AG09319 (cell line): ENCODE measurements around the gene OR2A12.
"Not testable (repeated sequence)": the region's sequence is repeated elsewhere in the genome, so short reads cannot be mapped to it uniquely, and the experiment has no call there.

Experiments used
- DNase-seq: peaks from one replicate; pipeline ENCODE4 v3.0.0-alpha.2; 2010; ENCODE audit warnings: low read depth; ENCODE audit errors: extremely low read depth
- CTCF ChIP-seq: IDR thresholded peaks from 2 replicates; pipeline ENCODE4 v1.5.1; 2011; ENCODE audit warnings: low read depth, mild to moderate bottlenecking, inconsistent platforms, low read length, moderate library complexity

Gene OR2A12

GRCh38 chr7:144085978-144086377, at the start of gene OR2A12:
TSS of gene OR2A12 (plus strand) at chr7:144086278. CDS start at chr7:144095108, 8,830 bp downstream.
- no peak for TF ChIP-seq CTCF
- no peak for DNase-seq

- no peak for TF ChIP-seq CTCF
- no peak for DNase-seq
Measured at GRCh38 chr7:144036302-144036885, 49.7 kb upstream of the OR2A12 start.

- no peak for TF ChIP-seq CTCF
- no peak for DNase-seq
Measured at GRCh38 chr7:144037414-144038035, 48.6 kb upstream of the OR2A12 start.

GRCh38 chr7:144038887-144039286, 47.2 kb upstream of the OR2A12 start:
- no peak for DNase-seq
- no peak for TF ChIP-seq CTCF

- no peak for DNase-seq
- TF ChIP-seq CTCF = no peak
Measured at GRCh38 chr7:144048648-144049047, 37.4 kb upstream of the OR2A12 start, which contains the start of gene OR2A5. TSS of gene OR2A5 (plus strand) at chr7:144048948. CDS start at chr7:144050402, 1,454 bp downstream.

- no peak for DNase-seq
- TF ChIP-seq CTCF = no peak
Measured at GRCh38 chr7:144049491-144049890, 36.6 kb upstream of the OR2A12 start.

- no peak for TF ChIP-seq CTCF
- DNase-seq = no peak
Measured at GRCh38 chr7:144050093-144050492, 36.0 kb upstream of the OR2A12 start.

GRCh38 chr7:144050884-144051283, 35.2 kb upstream of the OR2A12 start:
- DNase-seq = not testable (repeated sequence)
